22Rv1 (cell line): ENCODE measurements around the gene RPLP1.

Experiments
- H3K27ac ChIP-seq: fragments of 450-650 bp; 2 replicates; pipeline ENCODE4 v1.5.1; 2017
- CTCF ChIP-seq: fragments of 450-650 bp; IDR thresholded peaks from 2 replicates; pipeline ENCODE4 v1.5.1; 2017; ENCODE audit warnings: mild to moderate bottlenecking
- ZFX ChIP-seq: fragments of 450-650 bp; IDR thresholded peaks from 2 replicates; pipeline ENCODE4 v1.6.1; 2017; ENCODE audit warnings: antibody characterized with exemption, borderline replicate concordance

The RPLP1 gene

GRCh38 chr15:69463182-69463756 lies 10.7 kb downstream of the RPLP1 start:
- H3K27ac ChIP-seq = peak overlapping the region; percentile 98
- TF ChIP-seq CTCF = no peak
- TF ChIP-seq ZFX = no peak

DNA sequence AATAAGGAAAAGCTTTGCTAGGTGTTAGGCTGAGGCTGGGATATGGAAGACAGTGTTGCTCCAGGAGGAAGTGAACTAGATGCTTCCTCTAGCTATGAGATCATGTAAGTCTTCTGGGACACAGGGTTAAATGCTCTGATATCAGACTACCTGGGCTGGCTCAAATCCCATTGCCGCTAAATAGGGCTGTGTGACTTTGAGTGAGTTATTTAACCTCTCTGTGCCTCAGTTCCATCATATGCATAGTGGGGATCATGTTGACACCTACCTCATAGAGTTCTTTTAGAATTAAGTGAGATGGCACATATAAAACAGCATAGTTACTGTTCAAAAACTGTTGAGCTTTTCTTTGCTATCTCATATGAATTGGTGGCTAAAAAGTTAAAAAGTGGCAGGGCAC lies 12.6 kb downstream of the RPLP1 start:
- no peak for TF ChIP-seq CTCF

GRCh38 chr15:69466733-69467132 lies 14.1 kb downstream of the RPLP1 start:
- peak overlapping the region; percentile 98 for H3K27ac ChIP-seq
- TF ChIP-seq ZFX (no peak), CTCF (no peak)

More for the DNA sequence above, 12.6 kb downstream of the RPLP1 start:
- H3K27ac ChIP-seq = peak overlapping the region; percentile 98

- H3K27ac ChIP-seq = peak overlapping the region; percentile 98
- TF ChIP-seq ZFX = no peak
- TF ChIP-seq CTCF = no peak
Measured at GRCh38 chr15:69467636-69468035, 15.0 kb downstream of the RPLP1 start.

- peak overlapping the region; percentile 98 for H3K27ac ChIP-seq
- TF ChIP-seq ZFX = no peak
- no peak for TF ChIP-seq CTCF
Measured at GRCh38 chr15:69468241-69469121, 15.9 kb downstream of the RPLP1 start.

DNA sequence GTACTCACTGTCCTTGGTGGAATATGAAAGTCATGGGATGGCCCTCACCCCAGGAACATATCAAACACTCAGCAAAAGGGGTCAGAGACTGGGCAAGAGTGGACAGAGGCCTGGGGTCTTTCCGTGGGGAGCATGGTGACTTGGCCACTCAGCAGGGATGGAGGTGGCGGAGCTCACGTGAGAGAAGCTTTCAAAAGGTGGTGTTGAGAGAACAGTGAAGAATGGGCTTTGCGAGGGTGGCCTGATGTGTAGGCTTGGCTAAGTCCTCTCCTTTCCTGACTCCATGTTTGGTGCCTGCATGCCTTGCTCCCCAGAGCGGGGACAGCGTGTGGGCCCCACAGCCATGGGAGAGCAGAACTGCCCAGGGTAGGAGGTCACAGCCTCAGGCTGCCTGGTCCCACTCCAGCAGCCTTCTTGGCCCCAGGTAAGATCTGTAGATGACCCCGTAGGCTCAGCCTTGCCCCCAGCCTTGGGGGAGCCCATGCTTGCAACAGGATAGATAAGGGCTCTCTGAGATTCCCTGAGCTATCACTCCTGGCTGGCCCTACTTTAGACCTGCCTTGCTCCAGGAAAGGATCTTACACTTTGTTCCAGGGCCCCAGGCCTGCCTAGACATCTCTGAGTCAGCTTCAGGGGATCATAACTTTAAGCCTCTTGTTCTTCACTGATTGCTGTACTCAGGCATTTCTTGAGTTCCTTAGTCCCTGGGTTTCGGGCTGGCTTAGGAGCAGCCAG lies 17.0 kb downstream of the RPLP1 start:
- H3K27ac ChIP-seq = peak overlapping the region; percentile 98
- TF ChIP-seq CTCF (no peak), ZFX (no peak)
